ENCODE results near the gene DOCK10. TPM values are rescaled to one million over a fixed set of nuclear protein-coding genes. Genes with fewer than 3 reads are reported as not detected.

DOCK10 gene
- total and polyA plus RNA-seq, 2 experiments from 2014 or later = 1.1 to 3.2 TPM

DNA sequence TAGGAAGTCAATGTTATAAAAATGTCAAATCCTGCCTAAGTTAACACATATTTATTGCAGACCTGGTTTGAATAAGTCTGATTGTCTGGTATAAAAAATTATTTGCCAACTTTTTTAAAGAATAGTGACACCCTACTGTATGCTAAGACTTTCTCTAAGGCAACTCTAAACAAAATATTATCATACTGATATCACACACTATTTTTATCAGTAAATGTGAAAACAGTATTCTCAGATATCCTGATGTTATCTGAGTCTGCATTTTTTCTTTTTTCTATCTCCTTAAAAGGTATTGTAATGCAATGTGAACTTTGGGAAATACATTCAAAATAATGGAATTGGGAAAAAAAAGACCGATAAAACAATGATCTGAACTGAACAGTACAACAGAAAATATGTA, 127.1 kb downstream of the DOCK10 start:
- Histone ChIP-seq H2AFZ (no peak overlapping the region), H4K20me1 (ENCODE audit: insufficient read depth, poor library complexity, severe bottlenecking) (no peaks in the 10 kb centered on the region), H3K4me1 (ENCODE audit: insufficient read depth) (peaks cover 3% of the 10 kb centered on the region), H3K4me3 (no peak overlapping the region), H3K9me2 (replicated peaks; ENCODE audit: insufficient read depth) (no peaks in the 10 kb centered on the region), H3K27ac (no peak overlapping the region), H3K4me2 (no peak overlapping the region), H3K9me3 (ENCODE audit: low read depth) (no peaks in the 10 kb centered on the region), H3K36me3 (replicated peaks; ENCODE audit: insufficient read depth, low read depth) (no peaks in the 10 kb centered on the region), H3K27me3 (no peaks in the 10 kb centered on the region), H3K79me2 (no peaks in the 10 kb centered on the region)
- DNase-seq (ENCODE audit: low spot score) = no peak
- WGBS (ENCODE audit: low lambda C conversion rate, missing lambda C conversion rate) = 94% methylated on average over 1 of the region's 1 CpG
- TF ChIP-seq EZH2 (IDR thresholded peaks at IDR 0.05; ENCODE audit: borderline replicate concordance) = no peak
- TF ChIP-seq EZH2phosphoT487 (IDR thresholded peaks at IDR 0.05; ENCODE audit: low read depth, severe bottlenecking, unreplicated experiment) = no peak
- TF ChIP-seq, protein P1, sequence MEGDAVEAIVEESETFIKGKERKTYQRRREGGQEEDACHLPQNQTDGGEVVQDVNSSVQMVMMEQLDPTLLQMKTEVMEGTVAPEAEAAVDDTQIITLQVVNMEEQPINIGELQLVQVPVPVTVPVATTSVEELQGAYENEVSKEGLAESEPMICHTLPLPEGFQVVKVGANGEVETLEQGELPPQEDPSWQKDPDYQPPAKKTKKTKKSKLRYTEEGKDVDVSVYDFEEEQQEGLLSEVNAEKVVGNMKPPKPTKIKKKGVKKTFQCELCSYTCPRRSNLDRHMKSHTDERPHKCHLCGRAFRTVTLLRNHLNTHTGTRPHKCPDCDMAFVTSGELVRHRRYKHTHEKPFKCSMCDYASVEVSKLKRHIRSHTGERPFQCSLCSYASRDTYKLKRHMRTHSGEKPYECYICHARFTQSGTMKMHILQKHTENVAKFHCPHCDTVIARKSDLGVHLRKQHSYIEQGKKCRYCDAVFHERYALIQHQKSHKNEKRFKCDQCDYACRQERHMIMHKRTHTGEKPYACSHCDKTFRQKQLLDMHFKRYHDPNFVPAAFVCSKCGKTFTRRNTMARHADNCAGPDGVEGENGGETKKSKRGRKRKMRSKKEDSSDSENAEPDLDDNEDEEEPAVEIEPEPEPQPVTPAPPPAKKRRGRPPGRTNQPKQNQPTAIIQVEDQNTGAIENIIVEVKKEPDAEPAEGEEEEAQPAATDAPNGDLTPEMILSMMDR (IDR thresholded peaks at IDR 0.05; ENCODE audit: poor library complexity) = no peak

GRCh38 chr2:224910574-224910925, 131.7 kb downstream of the DOCK10 start:
- no peaks in the 10 kb centered on the region for H3K9me3 ChIP-seq (ENCODE audit: low read depth)
- no peaks in the 10 kb centered on the region for H3K36me3 ChIP-seq (replicated peaks; ENCODE audit: insufficient read depth, low read depth)
- no peak overlapping the region for H3K4me2 ChIP-seq
- WGBS (ENCODE audit: low lambda C conversion rate, missing lambda C conversion rate) = 0% methylated on average over 1 of the region's 1 CpG
- no peaks in the 10 kb centered on the region for H3K27me3 ChIP-seq
- no peak overlapping the region for H2AFZ ChIP-seq
- DNase-seq (ENCODE audit: low spot score) = no peak
- TF ChIP-seq EZH2phosphoT487 (IDR thresholded peaks at IDR 0.05; ENCODE audit: low read depth, severe bottlenecking, unreplicated experiment) (no peak), EZH2 (IDR thresholded peaks at IDR 0.05; ENCODE audit: borderline replicate concordance) (no peak)
- TF ChIP-seq, protein P1 (IDR thresholded peaks at IDR 0.05; ENCODE audit: poor library complexity) = no peak
- no peaks in the 10 kb centered on the region for H3K9me2 ChIP-seq (replicated peaks; ENCODE audit: insufficient read depth)
- peaks cover 12% of the 10 kb centered on the region for H3K4me1 ChIP-seq (ENCODE audit: insufficient read depth)
- no peaks in the 10 kb centered on the region for H3K79me2 ChIP-seq
- H3K27ac ChIP-seq = no peak overlapping the region
- no peaks in the 10 kb centered on the region for H4K20me1 ChIP-seq (ENCODE audit: insufficient read depth, poor library complexity, severe bottlenecking)
- no peak overlapping the region for H3K4me3 ChIP-seq

DNA sequence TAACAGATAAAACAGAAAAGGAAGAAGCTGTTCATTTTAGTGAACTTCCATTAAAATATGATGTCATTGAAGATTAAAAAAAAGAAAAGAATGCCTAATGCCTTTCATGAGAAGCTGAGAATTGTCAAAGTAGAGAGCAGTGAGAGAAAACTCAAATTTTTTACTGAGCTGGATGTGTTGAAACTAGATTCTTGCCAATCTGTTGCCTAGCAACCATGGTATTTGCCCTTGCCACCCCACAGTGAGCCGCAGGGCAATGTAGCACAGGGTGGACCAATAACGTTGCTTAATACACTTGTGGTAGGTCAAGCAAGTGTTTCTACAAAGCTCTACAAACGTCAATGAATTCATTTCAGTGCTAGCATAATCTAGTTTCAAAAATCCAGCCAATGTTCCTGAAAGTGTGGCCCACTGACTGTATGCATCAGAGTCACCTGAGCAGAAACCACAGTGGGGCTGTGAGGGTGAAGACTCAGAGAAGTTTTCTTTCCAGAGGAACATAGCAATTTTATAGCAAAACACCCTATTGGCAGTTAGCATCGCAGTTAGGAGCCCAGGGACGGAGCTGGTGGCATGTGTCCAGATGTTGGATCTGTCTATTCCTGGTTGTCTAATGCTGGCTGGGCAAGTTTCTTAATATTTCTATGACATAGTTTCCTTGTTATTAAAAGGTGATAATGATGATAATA, 132.2 kb downstream of the DOCK10 start:
- 41% methylated on average over 5 of the region's 5 CpGs for WGBS (ENCODE audit: low lambda C conversion rate, missing lambda C conversion rate)
- H3K27ac ChIP-seq = no peak overlapping the region
- TF ChIP-seq EZH2 (IDR thresholded peaks at IDR 0.05; ENCODE audit: borderline replicate concordance) = no peak
- TF ChIP-seq EZH2phosphoT487 (IDR thresholded peaks at IDR 0.05; ENCODE audit: low read depth, severe bottlenecking, unreplicated experiment) = no peak
- TF ChIP-seq, protein P1 (IDR thresholded peaks at IDR 0.05; ENCODE audit: poor library complexity) = no peak
- peak; percentile 24 for DNase-seq (ENCODE audit: low spot score)
- H3K36me3 ChIP-seq (replicated peaks; ENCODE audit: insufficient read depth, low read depth) = no peaks in the 10 kb centered on the region
- no peaks in the 10 kb centered on the region for H3K79me2 ChIP-seq
- no peaks in the 10 kb centered on the region for H3K9me2 ChIP-seq (replicated peaks; ENCODE audit: insufficient read depth)
- peaks cover 12% of the 10 kb centered on the region for H3K4me1 ChIP-seq (ENCODE audit: insufficient read depth)
- H3K27me3 ChIP-seq = no peaks in the 10 kb centered on the region
- H4K20me1 ChIP-seq (ENCODE audit: insufficient read depth, poor library complexity, severe bottlenecking) = no peaks in the 10 kb centered on the region
- H2AFZ ChIP-seq = no peak overlapping the region
- no peaks in the 10 kb centered on the region for H3K9me3 ChIP-seq (ENCODE audit: low read depth)
- no peak overlapping the region for H3K4me3 ChIP-seq
- no peak overlapping the region for H3K4me2 ChIP-seq
